ENCODE data around the gene SOX6.

The SOX6 gene

GRCh38 chr11:16157327-16157726 lies 199.0 kb downstream of the SOX6 start:
- no peak for TF ChIP-seq POLR2AphosphoS5 (IDR thresholded peaks at IDR 0.05; ENCODE audit: low read depth, low read length)
- TF ChIP-seq, protein P1, sequence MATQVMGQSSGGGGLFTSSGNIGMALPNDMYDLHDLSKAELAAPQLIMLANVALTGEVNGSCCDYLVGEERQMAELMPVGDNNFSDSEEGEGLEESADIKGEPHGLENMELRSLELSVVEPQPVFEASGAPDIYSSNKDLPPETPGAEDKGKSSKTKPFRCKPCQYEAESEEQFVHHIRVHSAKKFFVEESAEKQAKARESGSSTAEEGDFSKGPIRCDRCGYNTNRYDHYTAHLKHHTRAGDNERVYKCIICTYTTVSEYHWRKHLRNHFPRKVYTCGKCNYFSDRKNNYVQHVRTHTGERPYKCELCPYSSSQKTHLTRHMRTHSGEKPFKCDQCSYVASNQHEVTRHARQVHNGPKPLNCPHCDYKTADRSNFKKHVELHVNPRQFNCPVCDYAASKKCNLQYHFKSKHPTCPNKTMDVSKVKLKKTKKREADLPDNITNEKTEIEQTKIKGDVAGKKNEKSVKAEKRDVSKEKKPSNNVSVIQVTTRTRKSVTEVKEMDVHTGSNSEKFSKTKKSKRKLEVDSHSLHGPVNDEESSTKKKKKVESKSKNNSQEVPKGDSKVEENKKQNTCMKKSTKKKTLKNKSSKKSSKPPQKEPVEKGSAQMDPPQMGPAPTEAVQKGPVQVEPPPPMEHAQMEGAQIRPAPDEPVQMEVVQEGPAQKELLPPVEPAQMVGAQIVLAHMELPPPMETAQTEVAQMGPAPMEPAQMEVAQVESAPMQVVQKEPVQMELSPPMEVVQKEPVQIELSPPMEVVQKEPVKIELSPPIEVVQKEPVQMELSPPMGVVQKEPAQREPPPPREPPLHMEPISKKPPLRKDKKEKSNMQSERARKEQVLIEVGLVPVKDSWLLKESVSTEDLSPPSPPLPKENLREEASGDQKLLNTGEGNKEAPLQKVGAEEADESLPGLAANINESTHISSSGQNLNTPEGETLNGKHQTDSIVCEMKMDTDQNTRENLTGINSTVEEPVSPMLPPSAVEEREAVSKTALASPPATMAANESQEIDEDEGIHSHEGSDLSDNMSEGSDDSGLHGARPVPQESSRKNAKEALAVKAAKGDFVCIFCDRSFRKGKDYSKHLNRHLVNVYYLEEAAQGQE (IDR thresholded peaks at IDR 0.05; ENCODE audit: insufficient read depth in 1 of 2, low read depth in 2 of 2, low read length in 2 of 2): no peak
- TF ChIP-seq SIN3A (IDR thresholded peaks at IDR 0.05; ENCODE audit: borderline replicate concordance, insufficient read depth, low read length): no peak
- no peak for TF ChIP-seq FOXP2 (optimal IDR thresholded peaks at IDR 0.05; ENCODE audit: borderline replicate concordance, extremely low read depth, extremely low read length, insufficient read depth)
- no peak for TF ChIP-seq TAF1 (IDR thresholded peaks at IDR 0.05; ENCODE audit: borderline replicate concordance, insufficient read depth, low read length)

GRCh38 chr11:16155448-16155847 lies 200.9 kb downstream of the SOX6 start:
- TF ChIP-seq POLR2AphosphoS5 (IDR thresholded peaks at IDR 0.05; ENCODE audit: low read depth, low read length) (no peak), TAF1 (IDR thresholded peaks at IDR 0.05; ENCODE audit: borderline replicate concordance, insufficient read depth, low read length) (no peak), FOXP2 (optimal IDR thresholded peaks at IDR 0.05; ENCODE audit: borderline replicate concordance, extremely low read depth, extremely low read length, insufficient read depth) (no peak), SIN3A (IDR thresholded peaks at IDR 0.05; ENCODE audit: borderline replicate concordance, insufficient read depth, low read length) (no peak)
- TF ChIP-seq, protein P1 (IDR thresholded peaks at IDR 0.05; ENCODE audit: insufficient read depth in 1 of 2, low read depth in 2 of 2, low read length in 2 of 2): no peak

DNA sequence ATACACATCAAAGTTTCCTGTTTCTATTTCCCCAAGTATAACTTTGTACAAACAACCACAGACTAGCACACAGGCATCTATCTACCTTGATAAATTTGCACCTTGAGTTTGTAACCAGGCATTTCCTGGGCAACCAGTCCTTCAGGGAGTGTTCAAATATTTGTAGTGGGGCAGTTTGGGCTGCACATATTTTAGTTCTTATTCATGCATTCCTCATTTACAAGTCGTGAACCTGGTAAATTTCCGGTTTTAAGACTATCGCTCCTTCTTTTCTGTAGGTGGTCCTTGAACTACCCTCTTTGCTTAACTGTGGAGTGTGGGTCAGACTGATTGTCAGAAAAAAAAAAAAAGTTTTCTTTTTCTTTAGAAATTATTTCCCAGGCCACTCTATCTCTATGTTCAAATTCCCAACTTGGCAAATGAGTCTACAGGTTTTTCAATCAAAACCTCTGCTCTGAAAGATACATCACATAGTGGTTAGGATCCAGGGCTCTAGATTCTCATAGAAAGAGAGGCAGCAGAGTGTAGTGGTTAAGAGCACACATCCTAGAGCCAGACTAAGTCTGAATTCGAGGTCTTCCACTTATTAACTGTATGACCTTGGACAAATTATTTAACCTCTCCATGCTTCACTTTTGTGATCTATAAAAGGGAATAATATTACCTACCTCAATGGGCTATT lies 201.5 kb downstream of the SOX6 start:
- no peak for TF ChIP-seq SIN3A (IDR thresholded peaks at IDR 0.05; ENCODE audit: borderline replicate concordance, insufficient read depth, low read length)
- TF ChIP-seq POLR2AphosphoS5 (IDR thresholded peaks at IDR 0.05; ENCODE audit: low read depth, low read length): no peak
- TF ChIP-seq, protein P1 (IDR thresholded peaks at IDR 0.05; ENCODE audit: insufficient read depth in 1 of 2, low read depth in 2 of 2, low read length in 2 of 2): no peak
- no peak for TF ChIP-seq TAF1 (IDR thresholded peaks at IDR 0.05; ENCODE audit: borderline replicate concordance, insufficient read depth, low read length)
- TF ChIP-seq FOXP2 (optimal IDR thresholded peaks at IDR 0.05; ENCODE audit: borderline replicate concordance, extremely low read depth, extremely low read length, insufficient read depth): no peak

GRCh38 chr11:16153951-16154350 lies 202.4 kb downstream of the SOX6 start:
- TF ChIP-seq SIN3A (IDR thresholded peaks at IDR 0.05; ENCODE audit: borderline replicate concordance, insufficient read depth, low read length) (no peak), POLR2AphosphoS5 (IDR thresholded peaks at IDR 0.05; ENCODE audit: low read depth, low read length) (no peak), TAF1 (IDR thresholded peaks at IDR 0.05; ENCODE audit: borderline replicate concordance, insufficient read depth, low read length) (no peak), FOXP2 (optimal IDR thresholded peaks at IDR 0.05; ENCODE audit: borderline replicate concordance, extremely low read depth, extremely low read length, insufficient read depth) (no peak)
- TF ChIP-seq, protein P1 (IDR thresholded peaks at IDR 0.05; ENCODE audit: insufficient read depth in 1 of 2, low read depth in 2 of 2, low read length in 2 of 2): no peak
